Medulla oblongata (tissue), 1 donor: Measurements from ENCODE around the gene ACAD8.
A peak's percentile ranks its signal among the peaks of the same experiment; 100 is the strongest.
"Not testable (repeated sequence)": the region's sequence is repeated elsewhere in the genome, so short reads cannot be mapped to it uniquely, and the experiment has no call there.

Experiments used
- DNase-seq: peaks from one replicate; pipeline ENCODE4 v3.0.0-alpha.2; 2015; ENCODE audit errors: extremely low spot score

The ACAD8 gene

GRCh38 chr11:134266841-134267251 is 13.5 kb downstream of the ACAD8 start:
- DNase-seq, result no peak

- no peak for DNase-seq
These were observed 14.1 kb downstream of the ACAD8 start for GRCh38 chr11:134267461-134267860.

- DNase-seq, result no peak
These were observed 14.6 kb downstream of the ACAD8 start for GRCh38 chr11:134267966-134268365.

GRCh38 chr11:134270250-134270714 is 16.9 kb downstream of the ACAD8 start:
- DNase-seq, result no peak

- no peak for DNase-seq
These were observed 18.6 kb downstream of the ACAD8 start for GRCh38 chr11:134271978-134272377.

- DNase-seq, result no peak
These were observed 19.3 kb downstream of the ACAD8 start for GRCh38 chr11:134272381-134273316.

- no peak for DNase-seq
These were observed 19.9 kb downstream of the ACAD8 start for GRCh38 chr11:134273317-134273712.

- DNase-seq, result no peak
These were observed 21.8 kb downstream of the ACAD8 start for GRCh38 chr11:134275188-134275533.

- DNase-seq, result peak; percentile 20
These were observed 22.4 kb downstream of the ACAD8 start, which contains the start of gene GLB1L3 for GRCh38 chr11:134275534-134276395. GLB1L3 (plus strand) TSS chr11:134276379; CDS start chr11:134276741, 362 bp downstream.

- no peak for DNase-seq
These were observed 23.2 kb downstream of the ACAD8 start for GRCh38 chr11:134276396-134277182.

GRCh38 chr11:134277183-134278001 is 24.0 kb downstream of the ACAD8 start:
- DNase-seq, result no peak

GRCh38 chr11:134278356-134278755 is 25.0 kb downstream of the ACAD8 start:
- DNase-seq, result no peak

- not testable (repeated sequence) for DNase-seq
These were observed 28.3 kb downstream of the ACAD8 start for GRCh38 chr11:134281635-134282034.

- DNase-seq, result no peak
These were observed 29.0 kb downstream of the ACAD8 start for GRCh38 chr11:134282121-134283045.

- no peak for DNase-seq
These were observed 30.3 kb downstream of the ACAD8 start for GRCh38 chr11:134283461-134284230.

GRCh38 chr11:134284349-134284748 is 31.0 kb downstream of the ACAD8 start:
- DNase-seq, result not testable (repeated sequence)

- no peak for DNase-seq
These were observed 34.2 kb downstream of the ACAD8 start for GRCh38 chr11:134287561-134287960.

GRCh38 chr11:134288486-134288885 is 35.1 kb downstream of the ACAD8 start:
- no peak for DNase-seq

- DNase-seq, result no peak
These were observed 35.8 kb downstream of the ACAD8 start for GRCh38 chr11:134289167-134289566.
